HG03108 (cell line): ENCODE results near the gene SFT2D2.

Source experiments
- ATAC-seq: cut with Tn5 transposase; IDR thresholded peaks from one replicate; pipeline ENCODE4 v1.9.1; 2021; ENCODE audit warnings: moderate library complexity; ENCODE audit not compliant: unreplicated experiment

The SFT2D2 gene

DNA sequence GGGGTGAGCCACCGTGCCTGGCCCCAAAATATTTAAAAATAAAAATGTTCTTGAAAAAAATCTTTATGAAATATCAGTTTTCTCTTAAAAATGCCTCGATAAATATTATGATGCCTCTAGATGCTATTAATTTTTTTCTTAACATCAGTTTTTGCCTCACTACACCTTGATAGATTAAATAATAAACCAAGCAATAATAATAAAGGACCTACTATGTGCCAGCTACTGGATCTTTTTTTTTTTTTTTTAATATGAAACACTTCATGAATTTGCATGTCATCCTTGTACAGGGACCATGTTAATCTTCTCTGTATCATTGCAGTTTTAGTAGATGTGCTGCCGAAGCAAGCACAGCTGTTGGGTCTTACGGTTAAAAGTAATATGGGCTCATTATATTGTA is 37.3 kb downstream of the SFT2D2 start:
- ATAC-seq: no peak

DNA sequence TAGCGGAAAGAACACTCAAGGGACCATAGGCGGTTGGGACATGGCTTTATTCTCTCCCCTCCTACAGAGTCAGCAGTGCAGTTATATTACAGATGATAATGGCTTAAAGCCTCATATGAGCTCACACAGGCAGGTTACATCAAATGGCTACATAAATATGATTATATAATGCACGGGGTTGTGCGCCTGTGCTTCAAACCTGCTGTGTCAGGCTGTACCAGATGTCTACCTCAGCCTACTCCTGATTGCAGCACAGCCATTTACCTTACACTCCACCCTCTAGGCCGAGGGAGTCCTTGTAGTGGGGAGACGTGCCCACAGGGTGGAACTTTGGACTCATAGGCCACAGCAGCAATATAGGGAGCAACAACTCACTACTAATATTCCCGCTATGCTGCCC is 38.5 kb downstream of the SFT2D2 start:
- ATAC-seq: no peak

DNA sequence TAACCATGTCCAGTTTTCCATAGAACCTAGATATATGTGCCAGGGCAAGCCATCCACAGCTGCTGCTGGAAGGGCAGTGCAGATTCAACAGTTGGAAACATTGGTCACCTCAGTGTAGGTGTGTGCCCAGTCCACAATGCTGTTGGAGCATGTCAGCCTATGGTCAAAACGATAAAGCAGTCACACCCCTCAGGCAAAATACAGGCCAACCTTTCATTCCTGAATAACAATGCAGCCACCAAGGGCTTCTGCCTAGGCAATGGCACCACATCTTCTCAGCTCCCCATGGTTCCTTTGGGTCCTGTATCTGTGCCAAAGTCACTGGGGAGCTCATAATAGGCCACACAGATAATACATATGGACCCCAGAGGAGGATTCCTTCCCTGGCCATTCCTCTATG is 39.8 kb downstream of the SFT2D2 start:
- no peak for ATAC-seq

DNA sequence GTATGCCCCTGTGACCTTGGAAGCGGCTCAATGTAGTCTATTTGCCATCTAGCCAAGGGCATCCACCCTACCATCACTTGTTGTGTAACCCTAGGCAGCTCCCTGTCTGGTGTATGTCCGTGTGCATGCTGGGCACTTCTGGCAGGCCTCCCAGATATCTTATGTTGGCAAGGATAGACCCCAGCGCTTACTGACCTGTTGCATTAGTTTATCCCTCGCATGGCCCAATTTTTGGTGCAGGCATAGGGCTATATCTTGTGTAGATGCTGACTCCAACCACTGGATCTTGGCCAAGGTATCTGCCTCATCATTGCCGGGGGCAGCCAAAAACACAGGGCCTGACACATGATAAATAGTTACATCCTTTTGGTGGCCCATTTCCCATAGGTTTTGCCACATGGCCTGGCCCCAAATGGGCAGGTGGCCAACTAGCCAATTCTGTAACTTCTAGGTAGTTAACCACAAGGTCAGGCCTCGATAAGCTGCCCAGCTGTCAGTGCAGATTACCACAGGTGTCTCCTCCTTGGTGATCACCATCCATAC is 40.9 kb downstream of the SFT2D2 start:
- ATAC-seq: no peak

DNA sequence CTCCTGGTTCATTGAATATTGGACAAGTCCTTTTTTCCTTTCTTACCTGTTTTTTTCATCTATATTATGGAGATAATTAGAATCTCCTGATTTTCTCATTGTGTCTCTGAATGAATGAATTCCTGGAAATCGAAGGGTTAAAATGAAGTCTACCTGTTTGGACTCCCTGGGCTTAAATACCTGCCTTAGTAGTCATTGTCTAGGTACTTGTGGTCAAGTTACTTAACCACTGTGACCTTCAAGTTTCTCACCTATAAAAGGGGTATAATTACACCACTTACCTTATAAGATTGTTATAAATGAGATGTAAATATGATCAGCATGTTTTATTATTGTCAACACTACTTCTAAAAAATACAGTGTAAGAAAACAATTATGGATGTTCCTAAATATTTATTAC is 45.8 kb downstream of the SFT2D2 start:
- ATAC-seq: no peak

DNA sequence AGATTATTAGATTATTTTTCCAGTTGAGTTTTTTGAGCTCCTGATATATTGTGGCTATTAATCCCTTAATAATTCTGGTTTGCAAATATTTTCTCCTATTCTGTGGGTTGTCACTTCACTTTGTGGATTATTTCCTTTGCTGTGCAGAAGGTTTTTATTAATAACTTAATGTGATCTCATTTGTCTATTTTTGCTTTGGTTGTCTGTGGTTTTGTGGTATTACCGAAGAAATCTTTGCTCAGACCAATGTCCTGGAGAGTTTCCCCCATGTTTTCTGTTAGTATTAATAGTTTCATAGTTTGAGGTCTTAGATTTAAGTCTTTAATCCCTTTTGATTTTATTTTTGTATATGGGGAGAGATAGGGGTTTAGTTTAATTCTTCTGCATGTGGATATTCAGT is 47.8 kb downstream of the SFT2D2 start:
- ATAC-seq: no peak

DNA sequence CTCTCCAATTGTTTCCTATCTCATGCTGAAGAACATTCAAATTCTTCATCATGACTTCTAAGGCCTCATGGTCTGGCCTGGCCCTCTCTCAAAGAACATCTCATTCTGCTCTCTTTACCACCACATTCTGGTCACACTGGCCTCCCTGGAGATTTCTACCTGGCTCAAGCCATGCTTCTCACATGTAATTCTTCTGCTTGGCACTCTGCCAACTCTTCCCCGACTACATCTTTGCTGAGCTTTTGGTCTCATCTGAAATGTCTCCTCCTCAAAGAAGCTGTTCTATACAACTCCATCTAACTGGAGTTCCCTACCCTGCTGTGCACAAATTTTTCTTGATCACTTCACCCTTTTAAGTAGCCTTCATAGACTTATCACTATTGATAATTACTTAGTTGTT is 53.4 kb downstream of the SFT2D2 start:
- ATAC-seq: no peak

DNA sequence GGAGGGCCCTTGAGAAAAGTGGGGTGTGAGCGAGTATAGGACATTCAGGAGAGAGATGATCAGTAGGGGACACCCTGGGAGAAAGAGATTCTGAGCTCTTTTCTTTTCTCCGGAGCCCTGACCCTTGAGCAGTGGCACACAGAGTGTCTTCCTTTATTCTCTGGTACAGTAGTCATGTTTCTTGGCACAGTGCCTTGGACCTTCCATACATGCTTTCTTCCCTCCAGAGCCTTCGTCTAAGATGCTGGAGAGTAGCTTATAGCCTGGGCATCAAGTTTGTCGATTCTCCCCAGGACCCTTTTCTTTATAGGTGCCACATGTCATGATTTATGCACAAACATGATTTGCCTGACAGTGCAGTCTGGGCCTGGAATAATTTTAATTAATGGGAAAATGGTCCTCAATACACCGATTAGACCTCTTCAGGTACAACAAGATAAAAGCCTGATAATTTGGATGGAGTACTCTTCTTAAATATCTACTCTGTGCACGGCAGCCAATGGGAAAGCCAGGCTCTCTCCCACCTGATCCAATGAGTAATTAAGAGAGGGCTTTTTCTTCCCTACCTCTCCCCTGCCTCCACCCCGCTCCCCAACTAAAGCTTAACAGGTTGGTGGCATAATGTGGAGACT is 54.6 kb downstream of the SFT2D2 start, which contains the start of gene TBX19:
TBX19 (plus strand) TSS at position 582 of the 632 bp plus-strand sequence. CDS start 214 bp downstream, outside the sequence.
- ATAC-seq: no peak

DNA sequence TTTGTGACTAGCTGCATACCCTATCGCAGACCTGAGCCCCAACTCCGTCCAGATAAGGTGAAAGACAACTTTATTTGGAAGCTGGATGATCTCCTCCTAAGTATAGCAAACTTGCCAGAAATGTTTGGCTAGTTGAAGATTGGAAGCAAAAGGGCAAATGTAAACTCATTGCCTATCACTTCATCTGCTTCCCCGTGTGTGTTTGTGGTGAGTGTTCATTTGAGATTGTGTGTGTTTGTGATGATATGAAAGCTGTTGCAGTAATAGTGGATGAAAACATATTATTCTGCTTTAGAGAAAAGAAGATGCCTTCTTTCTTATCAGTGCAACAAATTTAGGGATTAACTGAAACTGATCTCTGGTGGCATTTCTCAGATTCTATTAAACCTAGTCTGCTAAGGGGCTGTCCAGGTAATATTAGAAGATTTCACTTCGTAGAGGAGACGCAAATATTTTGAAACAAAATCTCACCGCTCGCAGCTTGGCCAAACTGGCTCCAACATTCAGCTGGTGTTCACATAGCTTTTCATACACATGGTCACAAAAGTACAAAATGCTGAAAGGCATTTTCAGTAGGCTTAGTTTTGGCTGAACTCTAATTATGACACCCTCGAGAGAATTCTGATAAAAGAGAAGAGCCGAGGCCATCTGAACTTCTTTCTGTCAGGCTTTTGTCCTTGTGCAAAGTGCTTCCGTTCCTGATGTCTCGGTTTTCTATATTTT is 56.0 kb downstream of the SFT2D2 start:
- no peak for ATAC-seq

DNA sequence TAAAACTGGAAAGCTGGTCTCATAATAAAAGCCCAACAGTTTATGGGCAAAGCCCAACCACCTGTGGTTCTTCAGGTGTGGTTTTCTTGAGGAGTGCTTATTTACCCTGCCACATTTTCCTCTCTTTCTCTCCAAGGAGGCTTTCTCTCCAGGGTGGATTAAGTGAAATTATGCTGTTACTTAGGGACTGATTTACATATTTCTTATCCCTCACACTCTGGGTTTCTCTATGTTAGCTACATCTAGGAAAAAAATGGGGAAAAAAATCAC is 59.7 kb downstream of the SFT2D2 start:
- no peak for ATAC-seq

DNA sequence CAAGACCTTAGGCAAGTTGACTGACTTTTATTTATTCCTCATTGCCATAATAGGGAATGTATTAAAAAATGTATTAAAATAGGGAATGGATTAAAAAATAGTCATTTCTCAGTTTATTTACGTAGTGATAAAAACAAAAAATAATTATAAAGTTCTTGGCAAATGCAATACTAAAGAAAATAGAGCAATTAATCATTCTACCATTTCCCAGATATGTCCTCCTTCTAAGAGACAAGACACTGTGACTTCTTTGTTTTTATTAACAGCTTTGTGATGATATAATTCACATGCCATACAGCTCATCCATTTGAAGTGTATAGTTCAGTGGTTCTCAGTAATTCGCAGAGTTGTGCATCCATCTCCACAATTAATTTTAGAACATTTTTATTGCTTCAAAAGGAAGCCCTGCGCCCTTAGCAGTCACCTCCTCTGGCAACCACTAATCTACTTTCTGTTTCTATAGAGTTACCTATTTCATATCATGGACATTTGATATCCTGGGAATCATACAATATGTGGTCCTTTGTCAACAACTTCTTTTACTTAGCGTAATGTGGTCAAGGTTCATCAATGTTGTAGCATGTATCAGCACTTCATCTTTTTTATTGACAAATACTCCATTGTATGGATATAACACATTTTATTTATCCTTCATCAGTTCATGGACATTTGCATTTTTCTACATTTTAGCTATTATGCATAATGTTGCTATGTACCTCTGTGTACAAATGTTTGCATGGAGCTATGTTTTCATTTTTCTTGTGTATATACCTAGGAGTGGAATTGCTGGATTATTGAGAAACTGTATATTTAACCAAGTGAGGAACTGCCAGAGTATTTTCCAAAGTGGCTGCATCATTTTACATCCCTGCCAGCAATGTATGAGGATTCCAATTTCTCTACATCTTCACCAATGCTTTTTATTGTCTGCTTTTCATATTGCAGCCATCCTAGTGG is 60.4 kb downstream of the SFT2D2 start:
- ATAC-seq: no peak

DNA sequence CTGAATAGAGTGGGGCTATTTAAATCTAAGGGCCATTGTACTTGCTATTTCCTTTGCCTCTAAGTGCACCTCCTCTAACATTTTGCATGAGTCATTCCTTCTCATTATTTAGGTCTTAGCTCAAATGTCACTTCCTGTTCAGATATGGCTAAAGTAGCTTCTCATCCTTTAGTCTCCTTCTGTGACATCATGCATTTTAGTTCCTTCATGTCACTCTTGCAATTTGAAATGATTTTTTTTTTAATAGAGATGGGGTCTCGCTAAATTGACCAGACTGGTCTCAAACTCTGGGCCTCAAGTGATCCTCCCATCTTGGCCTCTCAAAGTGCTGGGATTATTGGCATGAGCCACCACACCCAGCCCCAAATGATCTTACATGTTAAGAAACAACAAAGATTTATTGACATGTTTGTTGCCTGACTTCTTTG is 61.4 kb downstream of the SFT2D2 start:
- ATAC-seq: no peak

DNA sequence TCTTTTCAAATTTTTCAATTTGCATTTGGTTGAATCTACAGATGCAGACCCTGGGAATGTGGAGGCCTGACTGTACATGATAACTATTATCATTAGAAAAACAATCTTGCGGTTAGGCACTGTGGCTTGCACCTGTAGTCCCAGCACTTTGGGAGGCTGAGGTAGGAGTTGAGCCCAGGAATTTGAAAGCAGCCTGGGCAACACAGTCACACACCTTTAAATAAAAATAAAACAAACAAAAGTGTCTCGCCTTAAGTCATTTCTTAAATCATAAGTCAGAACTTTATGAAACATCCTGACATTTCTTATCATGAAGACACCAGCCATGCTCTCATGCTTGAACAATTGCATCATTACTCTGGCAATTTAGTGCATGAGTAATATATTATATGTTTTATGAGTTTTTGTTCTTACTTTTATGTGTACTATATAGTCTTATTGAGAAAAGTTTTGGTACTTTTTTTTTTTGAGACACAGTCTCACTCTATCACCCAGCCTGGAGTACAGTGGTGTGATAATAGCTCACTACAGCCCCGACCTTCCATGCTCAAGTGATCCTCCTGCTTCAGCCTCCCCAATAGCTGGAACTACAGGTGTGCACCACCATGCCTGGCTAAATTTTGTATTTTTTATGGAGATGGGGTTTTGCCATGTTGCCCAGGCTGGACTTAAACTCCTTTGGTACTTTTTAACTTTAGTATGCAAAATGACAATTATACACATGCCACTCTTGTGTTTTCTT is 62.7 kb downstream of the SFT2D2 start:
- no peak for ATAC-seq

DNA sequence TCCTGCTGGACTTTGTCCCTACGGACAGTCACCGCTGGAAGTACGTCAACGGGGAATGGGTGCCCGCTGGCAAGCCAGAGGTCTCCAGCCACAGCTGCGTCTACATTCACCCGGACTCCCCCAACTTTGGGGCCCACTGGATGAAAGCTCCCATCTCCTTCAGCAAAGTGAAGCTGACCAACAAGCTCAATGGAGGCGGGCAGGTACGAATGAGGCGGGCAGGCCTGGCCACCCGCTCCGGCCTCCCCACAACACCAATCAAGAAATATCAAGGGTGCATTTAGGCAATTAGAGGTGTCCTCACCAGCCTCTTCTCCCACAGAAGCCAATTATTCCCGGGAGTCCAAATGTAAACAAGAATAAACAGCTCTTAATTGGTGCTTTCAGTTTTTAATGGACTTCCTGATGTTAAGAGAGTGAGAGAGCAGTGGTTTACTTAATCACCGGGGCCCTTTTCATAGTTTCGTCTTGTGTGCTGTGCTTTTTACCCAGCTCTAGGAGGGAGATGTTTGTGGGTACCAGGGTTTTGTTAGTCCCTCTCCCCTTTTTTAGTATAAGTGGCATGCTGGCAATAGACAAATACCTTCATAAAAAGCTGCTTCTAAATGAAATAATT is 65.5 kb downstream of the SFT2D2 start:
- no peak for ATAC-seq

DNA sequence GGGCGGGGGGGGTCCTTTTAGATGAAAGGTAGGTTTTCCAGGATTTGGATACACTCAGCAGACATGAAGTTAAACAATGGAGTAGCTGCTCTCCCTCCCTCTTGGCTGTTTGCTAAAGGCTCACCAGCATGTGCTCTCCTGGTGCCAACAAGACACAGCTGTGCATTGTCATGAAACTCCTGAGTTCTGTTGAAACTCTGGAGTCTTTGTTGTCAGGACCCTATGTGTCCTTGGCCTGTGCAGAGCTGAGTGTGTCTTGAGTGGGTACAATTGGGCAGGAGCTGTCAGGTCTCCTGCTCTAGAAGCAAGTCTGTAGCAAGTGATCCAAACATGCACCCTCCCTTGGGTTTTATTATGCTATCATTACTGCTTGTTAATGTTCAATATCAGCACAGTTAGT is 67.6 kb downstream of the SFT2D2 start:
- no peak for ATAC-seq

DNA sequence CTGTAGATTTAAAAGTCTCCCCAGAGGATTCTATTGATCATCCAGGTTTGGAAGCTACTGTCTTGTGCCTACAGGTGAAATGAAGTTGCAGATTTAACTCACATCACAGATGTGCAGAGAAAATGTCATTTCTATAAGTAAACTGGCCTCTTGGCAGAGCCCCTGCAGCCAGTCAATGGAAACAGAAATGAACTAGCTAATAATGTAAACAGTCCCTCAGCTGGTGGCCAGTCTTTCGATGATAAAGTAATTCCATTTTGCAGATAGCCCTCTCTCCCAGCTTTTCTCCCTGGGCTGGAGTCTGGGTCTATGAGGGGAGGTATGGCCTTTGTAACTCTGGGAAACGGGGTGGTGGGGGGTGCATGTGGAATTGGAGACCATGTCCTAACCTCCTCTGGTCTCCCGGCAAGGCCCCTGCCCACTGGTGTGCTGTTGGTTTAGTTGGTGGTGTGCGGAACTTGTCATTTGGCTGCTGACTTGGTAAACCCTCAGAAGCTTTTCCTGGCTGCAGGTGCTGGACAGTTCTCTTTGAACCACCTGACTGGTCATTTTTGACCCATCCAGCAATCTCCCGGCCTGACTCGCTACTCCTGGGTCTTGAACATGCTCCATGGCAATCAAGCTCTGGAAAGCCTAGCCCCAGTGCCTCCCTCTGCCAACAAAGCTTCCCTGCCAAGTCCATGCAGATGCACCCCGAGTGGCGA is 69.8 kb downstream of the SFT2D2 start:
- ATAC-seq: no peak

DNA sequence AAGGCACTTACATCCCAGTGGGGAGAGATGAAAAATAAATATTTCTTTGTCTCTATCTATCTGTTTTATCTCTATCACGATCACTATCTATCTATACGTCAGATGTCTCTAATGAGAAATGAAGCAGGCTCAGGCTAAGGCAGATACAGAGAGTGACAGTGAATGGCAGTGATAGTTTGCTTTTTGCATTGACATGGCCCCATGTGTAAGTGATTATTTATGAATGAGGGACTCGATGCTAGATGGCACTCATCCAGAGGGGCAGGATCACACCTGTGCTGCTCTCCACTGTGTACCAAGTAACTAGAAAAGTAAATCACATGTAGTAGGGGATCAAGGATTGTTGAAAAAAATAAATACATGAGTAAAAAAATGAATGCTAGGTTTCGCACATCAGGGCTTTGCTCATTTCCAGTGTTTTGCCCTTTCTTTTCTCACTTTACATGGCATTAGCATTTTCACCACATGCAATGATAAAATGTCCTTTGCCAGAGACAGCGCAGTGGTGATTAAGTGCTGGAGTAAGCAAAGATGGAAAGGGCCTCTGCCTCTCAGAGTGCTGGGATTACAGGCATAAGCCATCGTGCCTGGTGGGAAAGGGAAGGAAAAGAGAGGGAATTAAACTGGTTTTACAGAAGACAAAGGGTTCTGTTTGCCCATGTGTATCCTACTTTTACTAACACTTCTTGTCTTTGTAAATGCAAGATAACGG is 71.4 kb downstream of the SFT2D2 start:
- ATAC-seq: no peak

DNA sequence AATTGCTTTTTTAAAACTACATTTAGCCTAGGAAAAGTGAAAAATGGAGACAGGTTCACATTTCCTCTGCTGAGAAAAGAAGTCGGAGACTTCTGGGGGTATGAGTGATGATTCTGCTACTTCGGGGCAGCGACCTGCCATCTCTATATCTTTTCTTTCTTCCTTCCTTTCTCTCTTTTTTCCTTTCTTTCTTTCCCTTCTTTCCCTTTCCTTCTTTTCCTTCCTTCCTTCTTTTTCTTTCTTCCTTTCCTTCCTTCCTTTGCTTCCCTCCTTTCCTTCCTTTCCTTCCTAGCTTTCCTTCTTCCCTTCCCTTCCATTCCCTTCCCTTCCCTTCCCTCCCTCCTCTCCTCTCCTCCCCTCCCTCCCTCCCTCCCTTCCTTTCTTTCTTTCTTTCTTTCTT is 72.6 kb downstream of the SFT2D2 start:
- ATAC-seq: no peak

DNA sequence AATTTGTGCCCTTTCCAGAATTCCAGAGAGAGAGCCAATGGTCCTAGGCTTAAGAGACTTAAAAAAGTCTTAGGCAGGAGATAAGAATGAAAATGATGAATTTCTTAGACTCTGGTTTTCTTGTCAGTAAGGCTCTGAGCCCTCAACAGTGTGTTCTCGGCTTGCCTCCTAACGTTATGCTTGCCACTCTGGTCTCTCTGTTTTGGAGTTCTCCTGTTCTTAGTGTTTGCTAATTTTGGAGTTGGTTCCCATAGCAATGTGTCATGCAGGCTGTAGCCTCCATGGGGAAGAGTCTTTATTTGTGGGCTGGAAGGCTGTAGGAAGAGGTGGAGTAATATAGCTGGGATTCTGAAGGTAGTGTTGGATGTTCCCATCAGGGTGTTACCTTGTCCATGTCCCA is 74.8 kb downstream of the SFT2D2 start:
- no peak for ATAC-seq
